HepG2 (cell line): ENCODE results near the gene KCNT1. TPM values are rescaled to one million over a fixed set of nuclear protein-coding genes. Genes with fewer than 3 reads are reported as not detected.
A peak's percentile ranks its signal among the peaks of the same experiment; 100 is the strongest.

ENCODE experiments used
- ATAC-seq: fragments of 200-7000 bp; cut with Tn5 transposase; 3 replicates; pipeline ENCODE4 v1.9.1; 2020; ENCODE audit warnings: mild to moderate bottlenecking, moderate library complexity
- BruUV-seq: library from RNA; stranded (reverse); fragments of 400-500 nt; replicated peaks from 2 replicates; lab custom pipeline; 2021; lab: Mats Ljungman, UMichigan
- CTCF ChIA-PET: fragments of 300-600 bp; formaldehyde crosslinking; extraction: SDS; loops from one replicate; lab custom pipeline; 2021; ENCODE audit warnings: low total read pairs, inconsistent platforms, low intra/inter-chr PET ratio; lab: Yijun Ruan, JAX
- POLR2A ChIA-PET: fragments of 350-600 bp; sonication (Branson Sonifier 250); formaldehyde crosslinking; loops from one replicate; lab custom pipeline; 2020; ENCODE audit warnings: antibody characterized with exemption, inconsistent platforms; lab: Yijun Ruan, JAX
- DNase-seq: peaks from one replicate; pipeline ENCODE4 v3.0.0-alpha.2; 2015; ENCODE audit warnings: low spot score
- FAIRE-seq: peaks from 3 replicates; lab custom pipeline; 2011; peaks lifted over from hg19 to GRCh38; lab: Jason Lieb, UNC
- H2AFZ ChIP-seq: one replicate; pipeline ENCODE4 v1.6.1; 2011; ENCODE audit warnings: low read length, inconsistent platforms
- H3K27ac ChIP-seq: fragments of 300-600 bp; 3 replicates; pipeline ENCODE4 v1.8.0; 2011; ENCODE audit warnings: mixed run types, mild to moderate bottlenecking, mixed read lengths, low read length, inconsistent platforms; ENCODE audit not compliant: insufficient read depth; ENCODE audit errors: extremely low read length
- H3K27me3 ChIP-seq, 2 experiments: fragments of 200-600 bp in 1 of 2; 2 replicates in 1 of 2; 3 replicates in 1 of 2; pipeline versions ENCODE4 v1.6.0 to v1.8.0; 2011; ENCODE audit warnings: low read length in 2 of 2, mild to moderate bottlenecking in 2 of 2, moderate library complexity in 2 of 2, inconsistent platforms in 1 of 2; ENCODE audit not compliant: insufficient read depth in 2 of 2, control insufficient read depth in 1 of 2
- H3K36me3 ChIP-seq, 2 experiments: fragments of 200-600 bp in 1 of 2; replicated peaks in 1 of 2; 2 replicates in 1 of 2; 3 replicates in 1 of 2; pipeline versions ENCODE4 v1.5.1 to v1.8.0; 2011; ENCODE audit warnings: low read length in 2 of 2, inconsistent platforms in 1 of 2; ENCODE audit not compliant: insufficient read depth in 2 of 2, control insufficient read depth in 1 of 2
- H3K4me1 ChIP-seq: 2 replicates; pipeline ENCODE4 v1.5.1; 2012; ENCODE audit warnings: low read length, inconsistent platforms; ENCODE audit not compliant: insufficient read depth
- H3K4me2 ChIP-seq: 2 replicates; pipeline ENCODE4 v1.6.0; 2011; ENCODE audit warnings: low read depth, low read length, inconsistent platforms
- H3K4me3 ChIP-seq, 3 experiments: fragments of 200-600 bp in 1 of 3; sonication (generic), shearing (Covaris generic) in 1 of 3; replicated peaks in 1 of 3; 2 replicates each; pipeline ENCODE4 v1.5.1; 2011 to 2016; ENCODE audit warnings: low read length in 3 of 3, inconsistent platforms in 2 of 3, low read depth in 2 of 3, mild to moderate bottlenecking in 2 of 3, control low read depth in 1 of 3, mixed read lengths in 1 of 3; ENCODE audit not compliant: insufficient read depth in 1 of 3
- H3K79me2 ChIP-seq: one replicate; pipeline ENCODE4 v1.6.1; 2011; ENCODE audit warnings: low read length, inconsistent platforms; ENCODE audit not compliant: insufficient read depth
- H3K9ac ChIP-seq: 2 replicates; pipeline ENCODE4 v1.6.0; 2011; ENCODE audit warnings: mild to moderate bottlenecking, low read depth, low read length, inconsistent platforms; ENCODE audit not compliant: insufficient read depth
- H3K9me3 ChIP-seq: 2 replicates; pipeline ENCODE4 v1.5.1; 2012; ENCODE audit warnings: mild to moderate bottlenecking, low read length
- H4K20me1 ChIP-seq: 2 replicates; pipeline ENCODE4 v1.6.0; 2011; ENCODE audit warnings: inconsistent platforms, mild to moderate bottlenecking, low read length, moderate library complexity; ENCODE audit not compliant: insufficient read depth
- AGO2 ChIP-seq: fragments of 200-400 bp; formaldehyde crosslinking; optimal IDR thresholded peaks from 2 replicates; pipeline ENCODE3; 2017; ENCODE audit warnings: mild to moderate bottlenecking, low read depth, low read length, moderate library complexity
- FOXA1 ChIP-seq, 2 experiments: fragments of 450-650 bp in 1 of 2; sonication (generic) in 1 of 2; formaldehyde crosslinking in 1 of 2; IDR thresholded peaks; 2 replicates each; pipeline versions ENCODE4 v1.4.0 to v1.6.1; 2016 to 2020; ENCODE audit warnings: missing genetic modification reagents in 1 of 2
- FOXJ3 ChIP-seq: sonication (generic); formaldehyde crosslinking; IDR thresholded peaks from 2 replicates; pipeline ENCODE4 v1.4.0; 2020; ENCODE audit warnings: missing genetic modification reagents, mild to moderate bottlenecking, borderline replicate concordance
- HOXA9 ChIP-seq: sonication (generic); formaldehyde crosslinking; IDR thresholded peaks from 2 replicates; pipeline ENCODE4 v1.8.1; 2022; ENCODE audit warnings: missing genetic modification reagents, mild to moderate bottlenecking, moderate library complexity, borderline replicate concordance
- KLF9 ChIP-seq: IDR thresholded peaks from 2 replicates; pipeline ENCODE4 v1.6.1; 2016; ENCODE audit warnings: low read depth
- MBNL3 ChIP-seq: fragments of 250-450 bp; sonication (Bioruptor Pico); conservative IDR thresholded peaks from 2 replicates; pipeline ENCODE4 v1.8.0; 2022; ENCODE audit warnings: mild to moderate bottlenecking, inconsistent platforms
- YY1 ChIP-seq: IDR thresholded peaks from 2 replicates; pipeline ENCODE4 v1.6.1; 2011; ENCODE audit warnings: low read length, low read depth, moderate library complexity, mild to moderate bottlenecking; ENCODE audit not compliant: insufficient read depth, insufficient replicate concordance
- ZNF180 ChIP-seq: sonication (generic); formaldehyde crosslinking; IDR thresholded peaks from 2 replicates; pipeline ENCODE4 v1.4.0; 2020; ENCODE audit warnings: low read depth, missing genetic modification reagents, borderline replicate concordance
- ZNF24 ChIP-seq: fragments of 450-650 bp; IDR thresholded peaks from 2 replicates; pipeline ENCODE4 v1.6.1; 2017; ENCODE audit warnings: antibody characterized with exemption, mild to moderate bottlenecking
- ZNF816 ChIP-seq: sonication (generic); formaldehyde crosslinking; IDR thresholded peaks from 2 replicates; pipeline ENCODE4 v1.8.0; 2022; ENCODE audit warnings: missing genetic modification reagents, mild to moderate bottlenecking, borderline replicate concordance
- WGBS: methylation state at CpG from one replicate; pipeline ENCODE4 v1.1.6; 2017; ENCODE audit warnings: low lambda C conversion rate; 5-methylcytosine and 5-hydroxymethylcytosine counted together
- in situ Hi-C: cut with HindIII; loops from 2 replicates; pipeline ENCODE4 v1.10.0; 2017; ENCODE audit warnings: low pct_unique_long_range_greater_than_20kb; ENCODE audit not compliant: extremely low pct_ligation_motif_present
- intact Hi-C: fragments of 100-400 bp; cut with micrococcal nuclease; formaldehyde crosslinking; loops from one replicate; pipeline ENCODE4 v1.10.0; 2022; ENCODE audit not compliant: unreplicated experiment
- polyA plus RNA-seq, 8 experiments: library from polyadenylated mRNA; depleted of rRNA in 3 of 8; stranded (reverse) in 7 of 8; unstranded in 1 of 8; fragments of >200 nt; fragmentation: Illumina TruSeq in 4 of 8; extraction: Trizol in 4 of 8; gene quantifications; 2 replicates each; pipeline versions ENCODE4 v1.2.1 to v1.2.3, GENCODE V29; 2011 to 2016; ENCODE audit warnings: low read depth in 4 of 8, missing spikeins in 1 of 8, mixed read lengths in 1 of 8; ENCODE audit not compliant: insufficient read depth in 1 of 8
- total RNA-seq, 5 experiments: library from RNA; depleted of rRNA; stranded (reverse); fragments of >200 nt; fragmentation: Illumina TruSeq; extraction: Trizol; gene quantifications; 2 replicates each; pipeline ENCODE4 v1.2.3, GENCODE V29; 2016; ENCODE audit warnings: low read depth in 1 of 5
- TF ChIP-seq, protein P1 (sequence below): sonication (generic); IDR thresholded peaks from 2 replicates; pipeline ENCODE4 v1.6.1; 2016; ENCODE audit warnings: low read depth, borderline replicate concordance

The KCNT1 gene
- total and polyA plus RNA-seq, 2 of the 13 experiments (the other 11 are each of a cell fraction or from before 2014, with no cell fraction given): not detected

DNA sequence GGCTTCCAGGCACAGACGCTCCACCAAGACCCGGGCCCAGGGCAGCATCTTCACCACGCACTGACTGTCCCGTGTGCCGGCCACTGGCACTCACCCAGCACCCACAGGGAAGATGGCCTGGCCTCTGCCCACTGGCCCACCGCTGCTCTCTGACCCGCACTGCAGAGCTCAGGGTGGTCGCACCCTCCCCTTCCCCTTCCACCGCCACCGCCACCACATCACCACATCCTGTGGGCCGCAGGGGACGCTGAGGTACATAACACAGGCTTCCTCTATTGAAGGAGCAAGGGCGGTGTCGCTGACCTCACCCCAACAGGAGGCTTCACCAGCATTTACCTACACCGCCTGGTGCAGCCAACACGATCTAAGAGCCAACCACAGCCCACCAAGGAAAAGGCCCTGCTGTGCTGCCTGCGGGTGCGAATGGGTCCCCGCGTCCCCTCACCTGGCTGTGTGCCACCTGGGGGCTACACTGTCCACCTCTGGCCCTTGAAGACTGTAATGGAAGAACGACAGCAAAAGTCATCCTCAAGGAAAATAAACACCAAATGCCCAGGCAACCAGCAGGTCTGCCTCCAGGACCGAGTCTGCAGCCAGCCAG lies 103.5 kb downstream of the KCNT1 start:
- no peaks in the 10 kb centered on the region for H3K9me3 ChIP-seq
- ChIA-PET POLR2A (no interaction called here), CTCF (no interaction called here)
- peaks cover 2 to 8% of the 10 kb centered on the region in 2 experiments; a peak in 4 of 5 replicates for H3K36me3 ChIP-seq
- no peaks in the 10 kb centered on the region for H3K79me2 ChIP-seq
- no TSS peak for BruUV-seq
- no peaks in the 10 kb centered on the region; a peak in 1 of 5 replicates for H3K27me3 ChIP-seq
- no peak for FAIRE-seq
- ATAC-seq: no peak
- no peak for TF ChIP-seq YY1
- peak; percentile 27 for TF ChIP-seq AGO2
- H3K4me1 ChIP-seq: peaks cover 9% of the 10 kb centered on the region
- H3K27ac ChIP-seq: no peak overlapping the region
- H2AFZ ChIP-seq: no peak overlapping the region
- H4K20me1 ChIP-seq: no peaks in the 10 kb centered on the region
- intact Hi-C loops (no loop called here), in situ Hi-C loops (no loop called here)
- no peak overlapping the region for H3K9ac ChIP-seq
- no peak overlapping the region for H3K4me2 ChIP-seq
- no peak for DNase-seq
- no peak overlapping the region for H3K4me3 ChIP-seq
- WGBS: 96% methylated on average over 21 of the region's 22 CpGs

DNA sequence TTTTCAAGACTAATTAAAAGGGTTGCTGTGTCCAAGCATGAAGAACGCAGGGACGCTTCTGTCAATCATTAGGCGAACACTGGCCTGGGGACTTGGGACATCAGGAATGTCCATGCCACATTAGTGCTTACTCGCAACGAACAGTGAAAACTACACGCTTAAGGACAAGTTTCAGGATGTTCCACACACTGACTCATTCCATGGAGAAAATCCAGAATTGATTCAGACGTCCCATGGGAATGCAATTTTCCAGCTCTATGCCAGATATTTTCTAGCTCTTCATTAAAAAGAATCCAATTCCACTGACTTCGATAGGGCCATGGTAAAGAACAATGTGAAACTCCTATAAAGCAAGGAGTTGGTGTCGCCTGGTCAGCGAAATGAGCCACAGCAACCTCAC lies 107.2 kb downstream of the KCNT1 start:
- no peak overlapping the region for H2AFZ ChIP-seq
- BruUV-seq: no TSS peak
- H3K4me1 ChIP-seq: peaks cover 9% of the 10 kb centered on the region
- FAIRE-seq (no peak), DNase-seq (no peak), ATAC-seq (no peak)
- H3K36me3 ChIP-seq: peaks cover 13 to 40% of the 10 kb centered on the region in 2 experiments; a peak in 4 of 5 replicates
- H3K9me3 ChIP-seq: no peaks in the 10 kb centered on the region
- in situ Hi-C loops: no loop called here
- CTCF ChIA-PET: no interaction called here
- H3K4me3 ChIP-seq: no peak overlapping the region
- POLR2A ChIA-PET: no interaction called here
- H3K79me2 ChIP-seq: no peaks in the 10 kb centered on the region
- no peak overlapping the region for H3K4me2 ChIP-seq
- no peak for TF ChIP-seq FOXA1 (IDR thresholded peaks at IDR 0.05)
- no peak for TF ChIP-seq FOXA1 (CRISPR knock-in tag; IDR thresholded peaks at IDR 0.05)
- no peak for TF ChIP-seq HOXA9 (CRISPR knock-in tag)
- TF ChIP-seq ZNF180: no peak
- no peak for TF ChIP-seq FOXJ3
- TF ChIP-seq KLF9 (CRISPR knock-in tag): no peak
- no peak for TF ChIP-seq ZNF24
- TF ChIP-seq ZNF816 (CRISPR knock-in tag): no peak
- TF ChIP-seq, protein P1, sequence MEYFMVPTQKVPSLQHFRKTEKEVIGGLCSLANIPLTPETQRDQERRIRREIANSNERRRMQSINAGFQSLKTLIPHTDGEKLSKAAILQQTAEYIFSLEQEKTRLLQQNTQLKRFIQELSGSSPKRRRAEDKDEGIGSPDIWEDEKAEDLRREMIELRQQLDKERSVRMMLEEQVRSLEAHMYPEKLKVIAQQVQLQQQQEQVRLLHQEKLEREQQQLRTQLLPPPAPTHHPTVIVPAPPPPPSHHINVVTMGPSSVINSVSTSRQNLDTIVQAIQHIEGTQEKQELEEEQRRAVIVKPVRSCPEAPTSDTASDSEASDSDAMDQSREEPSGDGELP: no peak
- no peak for TF ChIP-seq MBNL3
- H3K27me3 ChIP-seq: no peaks in the 10 kb centered on the region
- 97% methylated on average over 10 of the region's 10 CpGs for WGBS
- H3K27ac ChIP-seq: no peak overlapping the region
- intact Hi-C loops: no loop called here
- no peaks in the 10 kb centered on the region for H4K20me1 ChIP-seq
- H3K9ac ChIP-seq: no peak overlapping the region
